Tibial nerve (tissue), 4 donors: ENCODE data around the gene SH3GL3. TPM values are rescaled to one million over a fixed set of nuclear protein-coding genes. Genes with fewer than 3 reads are reported as not detected.
A peak's percentile ranks its signal among the peaks of the same experiment; 100 is the strongest.

Experiments
- DNase-seq, 2 donors: peaks; one replicate each; pipeline ENCODE4 v3.0.0-alpha.2; 2019; ENCODE audit warnings: low spot score in 2 of 2
- H3K27ac ChIP-seq, 4 donors: fragments of 200-600 bp; sonication (generic) in 3 of 4; one replicate each; pipeline ENCODE4 v1.5.1; 2017 to 2019; ENCODE audit warnings: mild to moderate bottlenecking in 1 of 4
- H3K27me3 ChIP-seq, 2 donors: fragments of 200-600 bp; sonication (generic) in 1 of 2; one replicate each; pipeline versions ENCODE4 v1.5.1 to v1.6.0; 2017 to 2019
- H3K36me3 ChIP-seq, 3 donors: fragments of 200-600 bp; sonication (generic); one replicate each; pipeline ENCODE4 v1.5.1; 2018 to 2019
- H3K4me1 ChIP-seq, 4 donors: fragments of 200-600 bp; sonication (generic) in 3 of 4; one replicate each; pipeline ENCODE4 v1.5.1; 2017 to 2019
- H3K4me3 ChIP-seq, 4 donors: fragments of 200-600 bp; sonication (generic) in 3 of 4; one replicate each; pipeline ENCODE4 v1.5.1; 2017 to 2019; ENCODE audit warnings: mild to moderate bottlenecking in 1 of 4, moderate library complexity in 1 of 4
- H3K9me3 ChIP-seq, 4 donors: fragments of 200-600 bp; sonication (generic) in 3 of 4; one replicate each; pipeline ENCODE4 v1.5.1; 2017 to 2019
- EP300 ChIP-seq, 2 donors: sonication (generic); formaldehyde crosslinking; IDR thresholded peaks; one replicate each; pipeline ENCODE4 v1.6.1; 2017; ENCODE audit warnings: antibody characterized with exemption in 2 of 2, mild to moderate bottlenecking in 1 of 2
- POLR2A ChIP-seq, 2 donors: fragments of 450-650 bp; IDR thresholded peaks; one replicate each; pipeline ENCODE4 v1.6.1; 2017; ENCODE audit warnings: antibody characterized with exemption in 2 of 2, mild to moderate bottlenecking in 2 of 2, moderate library complexity in 2 of 2
- WGBS, 2 donors: methylation state at CpG; one replicate each; pipeline ENCODE4 v1.1.5; 2018; 5-methylcytosine and 5-hydroxymethylcytosine counted together
- total RNA-seq, 4 donors: library from RNA; depleted of rRNA; stranded (reverse); fragments of >200 nt; gene quantifications; one replicate each; pipeline ENCODE4 v1.1.0, GENCODE V29; 2016
- TF ChIP-seq, protein P1 (sequence below), 5 experiments: fragments of 200-600 bp in 3 of 5; fragments of 450-650 bp in 2 of 5; sonication (generic) in 3 of 5; IDR thresholded peaks; one replicate each; pipeline ENCODE4 v1.5.1; 2016 to 2019; ENCODE audit warnings: antibody characterized with exemption in 5 of 5, mild to moderate bottlenecking in 3 of 5, moderate library complexity in 2 of 5

The SH3GL3 gene, protein sequence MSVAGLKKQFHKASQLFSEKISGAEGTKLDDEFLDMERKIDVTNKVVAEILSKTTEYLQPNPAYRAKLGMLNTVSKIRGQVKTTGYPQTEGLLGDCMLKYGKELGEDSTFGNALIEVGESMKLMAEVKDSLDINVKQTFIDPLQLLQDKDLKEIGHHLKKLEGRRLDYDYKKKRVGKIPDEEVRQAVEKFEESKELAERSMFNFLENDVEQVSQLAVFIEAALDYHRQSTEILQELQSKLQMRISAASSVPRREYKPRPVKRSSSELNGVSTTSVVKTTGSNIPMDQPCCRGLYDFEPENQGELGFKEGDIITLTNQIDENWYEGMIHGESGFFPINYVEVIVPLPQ
- 1 to 10 TPM in 3 of 4 donors, not detected in 1; 1.5 to 3.7 (median 3.1) TPM for total RNA-seq

DNA sequence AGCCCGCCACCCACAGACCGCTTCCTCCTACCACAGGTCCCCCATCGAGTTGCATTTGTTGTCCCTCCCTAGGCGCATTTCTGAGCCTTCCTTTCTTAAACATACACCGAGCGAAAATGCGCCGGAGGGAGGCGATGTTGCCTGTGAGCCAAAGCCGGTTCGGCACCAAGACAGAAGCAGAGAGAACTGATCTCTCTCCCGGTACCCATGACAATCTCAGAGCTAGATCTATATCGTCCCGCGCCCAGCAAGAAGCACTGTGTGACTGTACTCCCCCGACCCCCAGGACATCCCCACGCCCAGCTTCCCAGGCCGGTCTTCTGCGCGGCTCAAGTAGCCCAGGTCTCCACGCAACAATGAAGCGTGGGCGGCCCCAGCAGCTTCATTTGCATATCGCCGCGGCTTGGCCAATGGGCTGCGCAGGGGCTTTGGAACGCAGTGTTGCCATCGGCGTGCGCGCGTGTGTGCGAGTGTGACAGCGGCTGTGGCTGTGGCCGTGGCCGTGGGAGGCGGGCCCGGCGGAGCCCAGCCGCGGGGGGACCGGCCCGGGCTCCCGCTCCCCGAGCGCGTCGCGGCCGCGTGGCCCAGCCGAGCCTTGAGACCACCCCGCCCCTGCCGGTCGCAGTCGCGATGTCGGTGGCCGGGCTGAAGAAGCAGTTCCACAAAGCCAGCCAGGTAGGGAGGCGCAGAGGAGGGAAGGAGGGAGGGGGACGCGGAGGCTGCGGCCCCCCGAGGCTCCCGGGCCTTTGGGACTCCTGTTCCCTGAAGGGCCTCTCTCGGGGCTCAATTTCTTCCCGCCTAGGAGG is at the start of gene SH3GL3:
SH3GL3 (plus strand) TSS at position 438 of the 806 bp plus-strand sequence; CDS start at position 631, 193 bp downstream.
- H3K27ac ChIP-seq = peak within 1 kb of the TSS in 1 of 4 donors; percentile 56

DNA sequence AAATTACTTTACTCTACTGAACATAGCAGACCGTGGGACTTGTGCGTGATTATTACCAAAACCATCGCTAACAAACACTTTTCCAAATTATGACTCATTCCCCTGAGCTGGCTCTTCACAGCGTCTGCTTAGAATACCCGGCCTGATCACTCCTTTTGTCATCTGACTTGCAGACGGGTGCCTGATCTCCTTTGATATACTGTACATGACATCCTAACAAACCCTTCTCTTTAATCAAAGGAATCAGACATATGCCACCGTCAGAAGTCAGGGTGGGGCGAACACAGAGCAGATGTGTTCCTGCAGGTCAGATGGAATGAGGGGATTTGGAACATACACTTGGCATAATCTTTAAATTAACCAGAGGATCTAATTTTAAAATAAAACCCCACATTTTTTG is 48.5 kb upstream of the SH3GL3 start:
- Histone ChIP-seq H3K36me3 (no peaks in the 10 kb centered on the region), H3K27ac (no peak overlapping the region), H3K9me3 (no peaks in the 10 kb centered on the region), H3K4me1 (no peaks in the 10 kb centered on the region), H3K27me3 (peaks cover 0 to 16% of the 10 kb centered on the region in 2 donors), H3K4me3 (no peak overlapping the region)
- TF ChIP-seq POLR2A (IDR thresholded peaks at IDR 0.05) = no peak
- TF ChIP-seq, protein P1, sequence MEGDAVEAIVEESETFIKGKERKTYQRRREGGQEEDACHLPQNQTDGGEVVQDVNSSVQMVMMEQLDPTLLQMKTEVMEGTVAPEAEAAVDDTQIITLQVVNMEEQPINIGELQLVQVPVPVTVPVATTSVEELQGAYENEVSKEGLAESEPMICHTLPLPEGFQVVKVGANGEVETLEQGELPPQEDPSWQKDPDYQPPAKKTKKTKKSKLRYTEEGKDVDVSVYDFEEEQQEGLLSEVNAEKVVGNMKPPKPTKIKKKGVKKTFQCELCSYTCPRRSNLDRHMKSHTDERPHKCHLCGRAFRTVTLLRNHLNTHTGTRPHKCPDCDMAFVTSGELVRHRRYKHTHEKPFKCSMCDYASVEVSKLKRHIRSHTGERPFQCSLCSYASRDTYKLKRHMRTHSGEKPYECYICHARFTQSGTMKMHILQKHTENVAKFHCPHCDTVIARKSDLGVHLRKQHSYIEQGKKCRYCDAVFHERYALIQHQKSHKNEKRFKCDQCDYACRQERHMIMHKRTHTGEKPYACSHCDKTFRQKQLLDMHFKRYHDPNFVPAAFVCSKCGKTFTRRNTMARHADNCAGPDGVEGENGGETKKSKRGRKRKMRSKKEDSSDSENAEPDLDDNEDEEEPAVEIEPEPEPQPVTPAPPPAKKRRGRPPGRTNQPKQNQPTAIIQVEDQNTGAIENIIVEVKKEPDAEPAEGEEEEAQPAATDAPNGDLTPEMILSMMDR (IDR thresholded peaks at IDR 0.05) = no peak
- no peak for TF ChIP-seq EP300 (IDR thresholded peaks at IDR 0.05)
- 57 to 58% methylated on average over 8 of the region's 8 CpGs for WGBS, 2 donors
- DNase-seq = no peak

More for the DNA sequence above, at the start of gene SH3GL3:
- H3K4me3 ChIP-seq = peak within 1 kb of the TSS; percentile 21 to 61 (median 40)
- H3K9me3 ChIP-seq = no peaks in the 10 kb centered on the region
- 0 to 1% methylated on average over 15 to 55 of the region's 68 CpGs for WGBS, 2 donors
- peaks cover 0 to 20% (median 4%) of the 10 kb centered on the region in 4 donors for H3K4me1 ChIP-seq
- no peaks in the 10 kb centered on the region for H3K36me3 ChIP-seq
- no peak for TF ChIP-seq POLR2A (IDR thresholded peaks at IDR 0.05)
- TF ChIP-seq, protein P1 (IDR thresholded peaks at IDR 0.05) = no peak
- no peak for TF ChIP-seq EP300 (IDR thresholded peaks at IDR 0.05)
- peaks cover 0 to 16% of the 10 kb centered on the region in 2 donors for H3K27me3 ChIP-seq
- DNase-seq = peak; percentile 38 to 61

DNA sequence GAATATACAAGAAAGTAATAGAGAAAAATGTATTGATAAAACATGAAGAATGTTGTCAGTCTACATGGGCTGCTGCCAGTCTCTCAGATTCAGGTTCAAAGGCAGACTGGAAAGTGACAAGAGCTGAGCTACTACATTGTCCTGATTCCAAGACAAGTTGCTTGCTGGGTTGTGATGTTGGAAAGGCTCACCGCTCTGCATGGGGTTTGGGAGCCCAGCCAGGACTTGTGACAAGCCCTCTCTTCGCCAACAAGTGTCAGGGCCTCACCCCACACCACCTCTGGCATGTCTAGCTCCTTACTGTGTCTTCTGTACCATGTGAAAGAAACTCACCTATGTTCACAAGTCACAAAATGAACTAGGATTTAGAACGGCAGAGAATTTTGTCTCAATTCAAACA is 43.0 kb upstream of the SH3GL3 start:
- H3K27ac ChIP-seq = no peak overlapping the region
- no peaks in the 10 kb centered on the region for H3K4me1 ChIP-seq
- H3K36me3 ChIP-seq = no peaks in the 10 kb centered on the region
- TF ChIP-seq POLR2A (IDR thresholded peaks at IDR 0.05) (no peak), EP300 (IDR thresholded peaks at IDR 0.05) (no peak)
- TF ChIP-seq, protein P1 (IDR thresholded peaks at IDR 0.05) = no peak
- DNase-seq = no peak
- peaks cover 0 to 6% (median 0%) of the 10 kb centered on the region in 4 donors for H3K9me3 ChIP-seq
- WGBS, 2 donors = 60 to 74% methylated on average over 3 of the region's 3 CpGs
- no peaks in the 10 kb centered on the region for H3K27me3 ChIP-seq
- no peak overlapping the region for H3K4me3 ChIP-seq

DNA sequence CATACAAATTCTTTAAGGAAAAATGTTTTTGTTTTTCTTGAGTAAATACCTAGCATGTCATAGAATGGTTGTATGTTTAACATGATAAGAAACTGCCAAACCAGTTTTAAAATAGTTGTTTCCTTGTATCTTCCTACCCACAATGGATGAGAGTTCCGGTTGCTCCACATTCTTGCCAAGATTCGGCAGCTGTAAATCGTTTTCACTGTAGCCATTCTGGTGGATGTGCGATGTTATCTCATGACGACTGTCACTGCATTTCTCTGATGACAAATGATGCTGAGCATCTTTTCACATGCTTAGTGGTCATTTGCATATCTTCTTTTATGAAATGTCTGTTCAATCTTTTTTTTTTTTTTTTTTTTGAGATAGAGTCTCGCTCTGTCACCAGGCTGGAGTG is 36.6 kb upstream of the SH3GL3 start:
- 89 to 92% methylated on average over 6 of the region's 6 CpGs for WGBS, 2 donors
- no peak overlapping the region for H3K27ac ChIP-seq
- H3K4me1 ChIP-seq = no peaks in the 10 kb centered on the region
- DNase-seq = no peak
- no peak for TF ChIP-seq POLR2A (IDR thresholded peaks at IDR 0.05)
- no peak overlapping the region for H3K4me3 ChIP-seq
- no peaks in the 10 kb centered on the region for H3K27me3 ChIP-seq
- H3K9me3 ChIP-seq = peaks cover 0 to 6% (median 0%) of the 10 kb centered on the region in 4 donors
- H3K36me3 ChIP-seq = no peaks in the 10 kb centered on the region

DNA sequence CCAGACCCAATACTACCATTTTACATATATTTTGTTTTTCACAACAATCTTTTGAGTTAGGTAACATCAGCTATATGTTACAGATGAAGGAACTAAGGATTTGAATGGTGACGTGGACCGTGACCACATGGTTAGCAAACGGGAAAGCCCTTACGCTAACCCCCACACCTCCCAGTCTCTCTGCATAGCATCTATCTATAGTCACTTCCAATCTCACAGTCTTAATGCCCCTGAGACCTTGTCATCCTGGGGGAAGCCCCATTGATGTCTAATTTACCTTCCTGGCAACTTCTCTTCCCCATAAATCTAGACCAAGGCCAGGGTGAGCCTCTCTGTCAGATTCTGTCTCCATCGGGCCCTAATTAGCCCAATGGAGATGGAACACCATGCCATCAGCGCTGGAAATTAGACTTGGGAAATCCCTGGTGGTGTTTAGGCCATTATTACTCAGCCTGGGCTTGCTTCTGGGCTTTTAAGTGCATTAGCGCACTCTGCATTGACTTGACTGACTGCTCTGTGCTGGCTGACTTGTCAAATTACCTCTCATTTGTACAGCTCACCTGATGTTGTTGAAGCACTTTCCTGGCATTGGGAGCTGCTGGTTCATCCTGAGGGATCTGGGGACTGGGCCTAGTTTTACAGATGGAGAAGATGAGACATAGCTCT is 34.0 kb upstream of the SH3GL3 start:
- Histone ChIP-seq H3K27me3 (no peaks in the 10 kb centered on the region), H3K36me3 (no peaks in the 10 kb centered on the region), H3K4me3 (no peak overlapping the region), H3K27ac (no peak overlapping the region), H3K9me3 (no peaks in the 10 kb centered on the region), H3K4me1 (no peaks in the 10 kb centered on the region)
- 87 to 89% methylated on average over 7 of the region's 7 CpGs for WGBS, 2 donors
- TF ChIP-seq EP300 (IDR thresholded peaks at IDR 0.05) (no peak), POLR2A (IDR thresholded peaks at IDR 0.05) (no peak)
- TF ChIP-seq, protein P1 (IDR thresholded peaks at IDR 0.05) = no peak
- no peak for DNase-seq
